ENCODE measurements around the gene SLC38A5.

GRCh38 chrX:48480583-48480982 lies 10.5 kb upstream of the SLC38A5 start:
- TF ChIP-seq CTCF (IDR thresholded peaks at IDR 0.05): no peak
- no peak for TF ChIP-seq POLR2A (IDR thresholded peaks at IDR 0.05)
- TF ChIP-seq EP300 (IDR thresholded peaks at IDR 0.05): no peak
